Stimulated activated CD8-positive, alpha-beta memory T cell treated with anti-CD3 and anti-CD28 coated beads, Interleukin-7, amount 100 ng/mL, for 48 hours (primary cell): ENCODE measurements around the gene IQCH.
"Not testable (repeated sequence)": the region's sequence is repeated elsewhere in the genome, so short reads cannot be mapped to it uniquely, and the experiment has no call there.

Source experiments
- DNase-seq, 2 donors: peaks; one replicate each; pipeline ENCODE4 v3.0.0-alpha.2; 2020; ENCODE audit warnings: low read depth in 1 of 2; ENCODE audit errors: extremely low read depth in 1 of 2

The IQCH gene

DNA sequence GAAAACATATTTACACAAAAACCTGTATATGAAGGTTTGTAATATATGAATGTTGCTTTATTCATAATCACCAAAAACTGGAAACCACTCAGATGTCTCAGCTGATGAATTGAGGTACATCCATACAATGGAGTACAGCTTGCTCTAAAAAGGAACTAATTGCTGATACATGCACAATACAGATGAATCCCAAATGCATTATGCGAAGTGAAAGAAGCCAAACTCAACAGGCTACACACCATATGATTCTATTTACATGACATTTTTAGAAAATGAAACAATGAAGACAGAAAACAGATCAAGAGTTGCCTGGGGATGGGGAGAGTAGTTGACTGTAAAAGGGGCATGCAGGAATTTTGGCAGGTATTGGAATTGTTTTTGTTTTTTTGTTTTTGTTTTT, 95.5 kb downstream of the IQCH start:
- DNase-seq, result no peak

DNA sequence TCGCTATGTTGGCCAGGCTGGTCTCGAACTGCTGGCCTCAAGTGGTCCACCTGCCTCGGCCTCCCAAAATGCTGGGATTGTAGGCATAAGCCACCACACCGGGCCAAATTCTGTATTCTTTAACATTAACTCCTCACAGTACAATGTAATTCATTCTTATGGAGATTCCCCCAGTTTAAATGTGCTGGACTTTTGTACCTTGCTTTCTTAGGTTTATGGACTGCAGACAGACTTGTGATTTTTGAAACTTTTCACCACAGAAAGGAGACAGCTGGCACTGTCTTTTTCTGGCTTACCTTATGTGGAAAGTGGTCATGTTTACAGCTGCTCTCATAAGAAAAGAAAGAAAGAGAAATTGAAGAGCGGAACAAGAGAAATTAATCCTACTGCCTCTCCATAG, 103.8 kb downstream of the IQCH start:
- DNase-seq, result no peak

DNA sequence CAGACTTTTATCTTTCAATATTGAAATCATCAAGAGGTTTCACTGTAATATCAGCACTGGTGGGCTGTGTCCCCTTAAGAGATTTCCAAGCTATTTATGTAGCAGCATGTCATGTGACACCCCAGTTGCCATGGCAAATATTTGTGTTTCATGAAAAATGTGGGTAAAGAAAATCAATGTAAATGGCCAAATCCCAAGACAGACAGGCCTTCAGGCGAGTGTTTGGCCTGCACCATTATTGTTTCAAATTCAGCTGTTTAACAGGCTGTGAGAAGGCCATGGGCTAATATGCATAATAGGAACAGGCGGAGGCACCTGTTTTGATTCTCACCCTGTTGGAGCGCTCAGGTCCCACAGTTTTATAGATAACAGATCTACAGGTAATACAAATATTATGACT, 104.2 kb downstream of the IQCH start:
- no peak for DNase-seq

DNA sequence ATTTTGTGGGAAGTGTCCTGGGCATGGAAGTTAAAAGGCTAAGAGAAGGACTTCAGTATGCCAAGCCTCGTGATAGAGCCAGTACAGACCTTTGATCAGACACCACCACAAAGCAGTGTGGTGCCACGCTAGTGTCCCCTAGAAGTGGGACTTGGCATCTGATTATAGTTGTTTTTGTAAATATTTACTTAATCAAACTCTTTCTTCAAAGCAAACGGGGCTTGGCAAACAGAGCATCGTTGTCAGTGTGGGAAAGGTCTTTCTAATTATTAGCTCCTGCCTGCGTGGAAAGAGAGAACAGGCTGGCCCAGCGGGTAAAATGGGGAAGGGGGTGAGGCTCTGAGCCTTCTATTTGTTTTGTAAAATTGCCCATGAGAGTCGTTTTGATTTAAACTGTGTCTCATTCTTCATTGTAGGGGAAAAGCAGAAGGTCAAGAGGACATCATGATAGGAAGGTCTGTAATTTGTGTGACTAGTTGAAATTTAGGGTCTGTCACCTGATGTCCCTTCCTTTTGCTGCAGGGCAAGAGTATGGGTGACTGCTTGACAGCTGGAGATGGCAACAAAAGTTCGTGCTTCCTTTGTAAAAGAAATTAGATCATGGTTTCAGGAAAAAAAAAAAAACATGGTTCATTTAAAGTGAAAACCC, 105.0 kb downstream of the IQCH start:
- no peak for DNase-seq

DNA sequence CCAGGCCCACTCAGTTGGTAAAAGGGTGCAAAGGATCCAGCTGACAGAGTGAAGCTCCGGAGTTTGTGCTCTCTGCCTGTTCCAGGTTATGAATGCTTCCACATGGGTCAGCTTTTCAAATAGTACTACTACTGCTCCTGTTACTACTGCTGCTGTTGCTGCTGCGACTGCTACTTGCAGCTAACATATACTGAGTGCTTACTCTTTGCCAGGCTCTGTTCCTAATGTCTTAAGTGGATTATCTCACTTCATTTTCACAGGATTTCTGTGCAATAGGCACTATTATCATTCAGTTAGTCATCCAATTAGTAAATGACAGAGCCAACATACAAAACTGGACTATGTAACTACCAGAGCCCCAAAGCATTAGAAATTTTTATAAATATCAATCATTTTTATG, 106.5 kb downstream of the IQCH start:
- DNase-seq, result no peak

DNA sequence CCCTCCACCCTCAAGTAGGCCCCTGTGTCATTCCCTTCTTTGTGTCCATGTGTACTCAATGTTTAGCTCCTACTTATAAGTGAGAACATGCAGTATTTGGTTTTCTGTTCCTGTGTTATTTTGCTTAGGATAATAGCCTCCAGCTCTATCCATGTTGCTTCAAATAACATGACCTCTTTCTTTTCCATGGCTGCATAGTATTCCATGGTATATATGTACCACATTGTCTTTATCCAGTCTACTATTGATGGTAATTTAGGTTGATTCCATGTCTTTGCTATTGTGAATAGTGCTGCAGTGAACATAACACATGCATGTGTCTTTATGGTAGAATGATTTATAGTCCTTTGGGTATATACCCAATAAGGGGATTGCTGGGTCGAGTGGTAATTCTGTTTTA, 109.1 kb downstream of the IQCH start:
- not testable (repeated sequence) for DNase-seq

DNA sequence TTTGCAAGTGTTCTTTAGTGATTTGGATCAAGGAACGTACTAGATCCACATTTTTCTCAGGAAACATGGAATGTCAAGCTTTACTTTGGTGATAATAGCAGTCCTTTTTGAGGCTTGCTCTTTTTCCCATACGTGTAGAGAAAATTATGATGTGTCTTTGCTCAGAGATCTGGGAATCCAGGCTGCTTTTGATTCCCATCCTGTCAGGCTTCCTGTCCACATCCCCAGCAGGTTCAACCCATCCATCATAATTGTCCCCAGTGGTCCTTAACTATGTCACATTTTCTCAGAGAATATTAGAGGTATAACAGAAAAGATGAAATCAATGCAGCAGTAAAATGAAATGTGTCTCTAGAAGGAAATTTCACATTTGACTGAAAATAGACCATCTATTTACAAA, 111.4 kb downstream of the IQCH start:
- DNase-seq, result no peak

DNA sequence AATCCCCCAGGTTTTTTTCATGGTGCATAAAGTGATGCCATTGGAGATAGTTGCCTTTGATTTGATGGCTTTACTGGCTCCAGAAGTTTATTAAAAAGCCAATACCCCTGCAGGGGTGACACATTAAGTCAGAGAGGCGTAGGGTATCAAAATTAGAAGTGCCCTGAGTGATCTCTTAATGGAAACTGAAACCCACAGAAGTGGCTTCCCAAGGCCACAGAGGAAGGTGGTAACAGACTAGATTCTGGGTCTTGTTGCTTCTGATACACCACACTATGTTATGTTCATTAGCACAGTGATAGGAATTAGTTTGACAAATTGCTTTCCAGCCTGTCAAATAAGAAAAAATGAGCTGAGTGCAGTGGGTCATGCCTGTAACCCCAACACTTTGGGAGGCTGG, 112.3 kb downstream of the IQCH start:
- DNase-seq, result no peak

DNA sequence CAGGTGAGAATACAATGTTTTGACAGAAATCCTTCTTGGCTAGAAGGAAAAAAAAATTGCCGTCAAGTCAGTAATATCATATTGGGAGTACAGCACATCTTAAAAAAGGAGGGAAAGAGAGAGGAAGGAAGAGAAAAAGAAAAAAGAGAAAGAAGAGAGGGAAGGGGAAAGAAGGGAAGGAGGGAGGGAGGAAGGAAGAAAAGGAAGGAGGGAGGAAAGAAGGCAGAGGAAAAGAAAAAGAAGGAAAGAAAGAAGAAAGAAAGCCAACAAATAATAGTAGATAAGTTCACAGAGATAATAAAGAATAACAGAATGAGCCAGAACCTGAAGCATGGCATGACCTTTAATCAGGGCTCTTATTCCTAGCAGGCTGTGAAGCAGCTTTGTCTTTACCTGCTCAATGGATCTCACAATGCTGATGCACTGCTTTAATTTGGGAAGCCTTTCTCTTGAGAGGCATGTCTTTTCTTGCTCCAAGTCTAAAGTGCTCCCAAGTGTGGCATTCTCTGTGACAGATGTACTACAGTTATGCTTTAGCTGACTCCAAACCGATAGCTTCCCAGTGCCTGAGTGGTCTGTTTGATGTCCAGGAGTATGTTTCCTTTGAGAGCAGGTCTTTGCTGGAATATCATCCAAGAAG, 114.9 kb downstream of the IQCH start:
- DNase-seq, result no peak

DNA sequence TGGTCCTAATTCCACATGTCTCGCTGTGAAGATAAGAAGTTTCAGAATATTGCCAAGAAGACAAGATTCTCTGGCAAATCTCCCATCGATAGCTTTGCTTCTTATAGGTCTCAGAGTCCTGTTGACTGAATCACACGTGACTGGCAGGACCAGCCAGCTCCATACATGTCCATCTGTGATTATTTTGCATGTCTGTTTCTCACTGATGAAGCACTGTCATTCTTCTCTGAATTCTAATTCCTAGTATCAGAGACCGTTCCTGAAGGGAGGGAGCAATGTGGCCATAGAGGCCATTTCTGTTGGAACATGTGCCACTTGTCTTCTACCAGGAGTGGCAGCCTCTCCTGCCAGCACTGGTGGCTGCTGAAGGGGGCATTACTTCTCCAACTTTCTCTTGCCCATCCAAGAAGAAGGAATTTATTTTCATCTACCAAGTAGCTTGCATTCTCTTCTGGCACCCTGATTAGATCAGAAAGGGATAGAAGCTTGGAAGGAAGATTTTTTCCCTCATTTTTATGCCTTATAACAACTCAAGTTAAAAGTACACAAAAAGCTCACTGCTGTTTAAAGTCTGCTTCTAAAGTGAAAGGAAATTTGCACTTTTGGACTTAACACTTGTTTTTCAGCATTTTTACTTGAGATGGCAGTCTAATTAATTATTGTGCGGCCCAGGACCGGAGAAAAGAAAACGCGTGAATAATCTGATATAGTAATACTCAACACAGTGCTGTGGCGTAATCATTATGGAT, 115.8 kb downstream of the IQCH start:
- no peak for DNase-seq

DNA sequence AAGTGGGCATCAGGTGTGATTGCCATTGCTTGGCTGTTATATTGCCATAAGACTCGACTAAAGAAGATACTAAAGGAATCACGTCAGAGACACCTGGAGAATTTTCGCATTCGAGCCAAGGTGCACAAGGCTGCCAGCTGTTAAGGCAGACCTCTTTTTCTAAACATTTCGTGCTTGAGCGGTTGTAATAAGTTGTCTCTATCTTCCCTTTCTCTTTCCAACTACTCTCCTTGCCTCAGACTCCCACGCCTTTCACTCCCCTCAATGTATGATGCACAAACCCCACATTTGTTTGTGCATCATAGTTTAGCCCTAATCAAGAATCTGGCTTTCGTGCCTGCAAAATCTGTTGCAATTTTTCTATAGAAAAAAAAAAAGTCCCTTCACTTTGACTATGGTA, 118.0 kb downstream of the IQCH start:
- no peak for DNase-seq

DNA sequence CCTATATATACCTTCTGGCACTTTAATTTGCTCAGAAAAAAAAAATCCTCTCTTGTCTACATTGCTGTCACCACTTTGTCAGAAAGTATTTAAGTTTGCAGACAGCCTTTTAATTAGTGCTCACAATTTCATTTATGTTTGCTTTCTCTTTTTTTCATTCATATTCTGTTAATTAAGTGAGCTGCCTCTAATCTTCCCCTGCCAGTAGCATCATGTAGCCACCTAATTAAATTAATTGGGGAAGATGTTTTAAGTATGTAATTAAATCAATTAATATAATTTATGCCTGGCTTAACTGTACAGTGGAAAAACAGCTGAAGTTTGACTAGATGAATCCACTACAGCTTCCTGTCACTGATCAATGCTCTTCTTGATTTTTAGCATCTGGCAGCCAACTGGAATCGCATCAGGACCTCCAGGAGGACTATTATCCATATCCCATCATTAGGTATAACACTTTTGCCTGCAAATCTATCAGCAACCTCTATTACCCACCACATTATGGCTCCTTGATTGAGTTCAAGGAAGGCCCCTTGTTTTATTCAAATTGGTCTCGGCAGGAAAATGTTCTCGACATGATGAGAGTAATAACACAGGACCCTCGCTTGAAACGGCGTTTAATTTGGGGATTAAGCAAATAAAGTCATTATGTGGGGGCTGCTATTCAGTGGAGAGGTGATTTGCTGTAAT, 118.5 kb downstream of the IQCH start:
- DNase-seq, result no peak

DNA sequence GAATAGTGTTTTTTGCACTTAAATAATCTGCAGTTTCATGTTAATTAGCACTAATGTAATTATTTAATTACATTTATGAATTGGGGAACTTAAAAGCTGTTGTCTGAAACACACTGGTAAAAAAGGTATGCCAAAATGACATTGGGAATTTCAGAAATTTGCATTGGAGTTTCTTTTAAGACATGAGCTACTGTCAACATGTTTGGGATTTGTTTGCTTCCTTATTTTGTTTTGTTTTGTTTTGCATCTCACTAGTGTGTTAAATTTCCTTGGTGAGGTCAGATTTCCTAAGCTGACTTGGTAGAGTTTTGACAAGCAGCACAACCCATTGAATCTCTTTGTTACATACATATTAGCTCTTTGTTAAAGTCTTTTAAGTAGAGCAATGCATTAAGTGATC, 119.4 kb downstream of the IQCH start:
- DNase-seq, result no peak

DNA sequence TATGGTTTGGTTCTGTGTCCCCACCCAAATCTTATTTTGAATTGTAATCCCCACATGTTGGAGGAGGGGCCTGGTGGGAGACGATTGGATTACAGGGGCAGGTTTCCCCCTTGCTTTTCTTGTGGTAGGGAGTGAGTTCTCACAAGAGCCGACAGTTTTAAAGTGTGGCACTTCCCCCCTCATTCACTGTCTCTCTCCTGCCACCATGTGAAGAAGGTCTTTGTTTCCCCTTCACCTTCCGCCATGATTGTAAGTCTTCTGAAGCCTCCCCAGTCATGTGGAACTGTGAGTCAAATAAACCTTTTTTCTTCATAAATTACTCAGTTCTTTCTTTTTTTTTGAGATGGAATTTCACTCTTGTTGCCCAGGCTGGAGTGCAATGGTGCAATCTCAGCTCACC, 124.9 kb downstream of the IQCH start:
- DNase-seq, result no peak

DNA sequence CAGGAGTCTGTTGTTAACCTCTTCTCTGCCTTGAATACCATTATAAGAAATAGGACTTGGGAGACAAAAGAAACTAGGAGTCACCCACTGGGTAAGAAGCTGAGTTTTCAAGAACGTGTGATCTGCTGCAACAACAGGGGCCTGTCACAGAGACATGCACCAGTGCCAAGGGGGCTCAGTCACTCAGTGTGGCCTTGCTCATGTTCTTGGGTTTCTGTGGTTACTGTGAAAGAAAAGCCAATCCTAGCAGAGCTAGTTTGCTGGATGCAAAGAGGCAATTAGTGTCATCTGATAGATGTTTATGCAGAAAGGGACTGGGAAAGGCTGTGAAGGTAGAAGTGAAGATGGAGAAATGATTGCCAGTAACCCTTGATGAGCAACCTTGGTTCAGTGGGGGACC, 126.3 kb downstream of the IQCH start:
- DNase-seq, result no peak

DNA sequence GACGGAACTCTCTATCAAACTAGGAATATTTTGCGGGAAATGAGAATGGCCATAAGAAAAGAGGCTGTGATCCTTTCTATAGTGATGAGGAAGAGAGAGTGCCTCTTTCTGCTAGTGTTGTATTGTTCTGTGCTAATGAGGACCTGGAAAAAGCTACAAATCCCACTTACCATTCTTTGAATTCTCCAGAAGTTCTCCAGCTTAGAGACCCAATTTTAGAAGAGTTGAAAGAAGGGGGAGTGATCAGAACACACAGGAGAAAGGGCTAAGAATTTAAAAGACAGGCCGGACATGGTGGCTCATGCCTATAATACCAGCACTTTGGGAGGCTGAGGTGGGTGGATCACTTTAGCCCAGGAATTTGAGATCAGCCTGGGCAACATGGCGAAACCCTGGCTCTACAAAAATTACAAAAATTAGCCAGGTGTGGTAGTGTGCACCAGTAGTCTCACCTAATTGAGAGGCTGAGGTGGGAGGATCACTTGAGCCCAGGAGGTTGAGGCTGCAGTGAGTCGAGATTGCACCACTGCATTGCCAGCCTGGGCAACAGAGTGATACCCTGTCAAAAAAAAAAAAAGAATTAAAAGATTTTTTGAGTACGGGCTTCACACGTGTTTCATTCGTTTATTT, 126.9 kb downstream of the IQCH start:
- DNase-seq, result no peak

DNA sequence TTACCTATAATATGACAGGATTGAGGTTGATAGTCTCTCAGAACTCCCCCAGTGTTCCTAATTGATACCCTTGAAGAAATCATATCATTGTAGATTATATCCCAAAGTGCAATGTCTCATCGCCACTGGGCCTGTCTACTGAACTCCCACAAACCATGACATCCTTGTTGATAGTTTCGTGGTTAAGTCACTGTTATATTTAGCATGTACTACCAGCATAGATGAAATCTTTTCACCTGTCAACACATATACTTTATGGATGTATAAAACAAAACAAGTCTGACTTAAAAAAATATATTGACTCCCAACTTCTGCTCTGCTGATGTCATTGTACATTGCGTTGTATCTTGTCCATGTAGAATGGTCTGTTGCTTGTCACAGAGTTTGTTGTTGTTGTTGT, 128.1 kb downstream of the IQCH start:
- DNase-seq, result no peak

DNA sequence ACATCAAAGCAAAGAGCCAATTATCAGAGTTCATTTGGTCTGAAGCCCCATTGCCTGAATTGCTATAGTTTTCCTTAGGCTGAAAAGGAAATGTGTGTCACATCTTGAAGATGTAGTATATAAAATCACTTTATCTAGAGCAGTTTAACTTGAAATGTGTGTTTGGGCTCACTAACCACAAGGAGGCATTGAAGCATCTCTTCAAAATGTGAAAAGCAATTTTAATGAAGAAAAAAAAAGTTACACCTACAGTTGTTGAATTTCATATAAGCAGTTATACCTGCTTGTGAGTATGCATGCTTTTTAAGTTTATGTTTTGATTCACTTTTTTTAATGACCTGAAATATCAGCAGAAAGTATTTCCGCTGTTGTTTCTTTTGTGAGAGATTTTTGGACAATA, 129.3 kb downstream of the IQCH start:
- no peak for DNase-seq

DNA sequence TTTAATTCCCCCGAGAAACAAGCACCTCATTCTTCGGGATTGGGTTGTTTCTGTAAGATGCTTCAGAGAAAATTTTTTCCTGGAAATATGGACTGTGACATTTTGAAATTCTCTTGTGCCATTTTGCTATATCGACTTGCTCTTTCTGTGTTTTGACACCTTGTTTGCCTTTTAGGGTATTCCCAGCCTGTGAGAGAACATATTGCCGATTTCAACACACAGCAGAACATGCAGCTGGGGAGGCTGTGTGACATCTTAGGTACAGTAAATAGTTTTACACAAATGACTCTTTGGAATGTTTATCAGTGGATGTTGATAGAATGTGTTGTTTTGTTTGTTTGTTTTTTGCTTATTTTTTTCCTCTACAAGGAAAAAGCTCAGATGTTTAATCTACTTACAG, 130.2 kb downstream of the IQCH start:
- DNase-seq, result no peak

DNA sequence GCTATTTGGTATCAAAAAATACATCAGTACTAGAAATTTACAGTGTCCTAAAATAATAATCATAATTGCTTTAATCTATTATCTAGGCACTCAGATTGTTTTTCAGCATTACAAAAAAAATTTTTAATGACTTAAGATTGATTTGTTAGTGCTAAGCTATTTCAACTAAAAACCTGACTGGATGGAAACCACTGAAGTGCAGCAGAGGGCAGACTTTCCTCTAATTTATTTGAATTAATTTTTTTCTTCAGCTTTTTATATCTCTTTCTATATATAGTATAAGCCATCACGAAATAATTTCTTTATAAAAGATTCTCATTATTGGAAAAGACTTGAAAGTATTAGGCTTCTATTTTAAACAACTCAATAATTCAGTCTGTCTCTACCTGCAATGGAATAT, 131.4 kb downstream of the IQCH start:
- DNase-seq, result no peak

DNA sequence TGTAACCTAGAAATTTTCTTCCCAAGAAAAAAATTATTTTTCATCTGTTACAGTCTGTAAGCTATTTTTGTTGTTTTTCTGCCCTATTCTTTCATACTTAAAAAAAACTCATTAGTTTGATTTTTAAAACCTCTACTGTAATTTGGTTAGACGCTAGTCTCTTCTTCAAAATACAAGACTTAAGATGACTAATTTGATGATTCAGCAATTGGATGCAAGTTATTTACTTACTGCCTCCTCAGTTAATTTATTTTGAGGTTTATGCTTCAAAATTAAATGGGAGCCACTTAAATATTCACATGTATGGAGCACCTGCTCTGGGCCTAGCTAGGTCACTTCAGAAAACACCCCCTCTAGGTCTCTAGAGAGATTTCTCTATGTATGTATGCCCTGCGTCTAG, 132.4 kb downstream of the IQCH start:
- no peak for DNase-seq
